ENCODE measurements around the gene ATP23. TPM values are rescaled to one million over a fixed set of nuclear protein-coding genes. Genes with fewer than 3 reads are reported as not detected.

Gene ATP23
- polyA plus RNA-seq, 1 experiment: 6.7 TPM

GRCh38 chr12:57944313-57945023, 3.1 kb downstream of the ATP23 start:
- no peak for DNase-seq (ENCODE audit: low read depth)
- Histone ChIP-seq H3K4me3 (ENCODE audit: low read depth, low read length) (no peak overlapping the region), H3K36me3 (ENCODE audit: control insufficient read depth, insufficient read depth, low read length) (no peaks in the 10 kb centered on the region), H3K27me3 (ENCODE audit: control insufficient read depth, insufficient read depth, low read length) (no peaks in the 10 kb centered on the region)
- ChIA-PET POLR2A (no interaction called here), CTCF (interaction anchor here (0.6 kb wide), 2 partner anchors 242 to 1388 kb away, joined by 3 read pairs; no protein-coding TSS in a partner anchor)
- TF ChIP-seq, protein P1, sequence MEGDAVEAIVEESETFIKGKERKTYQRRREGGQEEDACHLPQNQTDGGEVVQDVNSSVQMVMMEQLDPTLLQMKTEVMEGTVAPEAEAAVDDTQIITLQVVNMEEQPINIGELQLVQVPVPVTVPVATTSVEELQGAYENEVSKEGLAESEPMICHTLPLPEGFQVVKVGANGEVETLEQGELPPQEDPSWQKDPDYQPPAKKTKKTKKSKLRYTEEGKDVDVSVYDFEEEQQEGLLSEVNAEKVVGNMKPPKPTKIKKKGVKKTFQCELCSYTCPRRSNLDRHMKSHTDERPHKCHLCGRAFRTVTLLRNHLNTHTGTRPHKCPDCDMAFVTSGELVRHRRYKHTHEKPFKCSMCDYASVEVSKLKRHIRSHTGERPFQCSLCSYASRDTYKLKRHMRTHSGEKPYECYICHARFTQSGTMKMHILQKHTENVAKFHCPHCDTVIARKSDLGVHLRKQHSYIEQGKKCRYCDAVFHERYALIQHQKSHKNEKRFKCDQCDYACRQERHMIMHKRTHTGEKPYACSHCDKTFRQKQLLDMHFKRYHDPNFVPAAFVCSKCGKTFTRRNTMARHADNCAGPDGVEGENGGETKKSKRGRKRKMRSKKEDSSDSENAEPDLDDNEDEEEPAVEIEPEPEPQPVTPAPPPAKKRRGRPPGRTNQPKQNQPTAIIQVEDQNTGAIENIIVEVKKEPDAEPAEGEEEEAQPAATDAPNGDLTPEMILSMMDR (IDR thresholded peaks at IDR 0.05; ENCODE audit: insufficient read depth, low read depth, low read length): no peak

GRCh38 chr12:57952766-57953165, 11.4 kb downstream of the ATP23 start:
- DNase-seq (ENCODE audit: low read depth): no peak
- TF ChIP-seq, protein P1 (IDR thresholded peaks at IDR 0.05; ENCODE audit: insufficient read depth, low read depth, low read length): no peak
- ChIA-PET POLR2A (no interaction called here), CTCF (no interaction called here)
- no peaks in the 10 kb centered on the region for H3K27me3 ChIP-seq (ENCODE audit: control insufficient read depth, insufficient read depth, low read length)
- no peak overlapping the region for H3K4me3 ChIP-seq (ENCODE audit: low read depth, low read length)
- H3K36me3 ChIP-seq (ENCODE audit: control insufficient read depth, insufficient read depth, low read length): peaks cover 5% of the 10 kb centered on the region; the same call in 1 of the 2 replicates

DNA sequence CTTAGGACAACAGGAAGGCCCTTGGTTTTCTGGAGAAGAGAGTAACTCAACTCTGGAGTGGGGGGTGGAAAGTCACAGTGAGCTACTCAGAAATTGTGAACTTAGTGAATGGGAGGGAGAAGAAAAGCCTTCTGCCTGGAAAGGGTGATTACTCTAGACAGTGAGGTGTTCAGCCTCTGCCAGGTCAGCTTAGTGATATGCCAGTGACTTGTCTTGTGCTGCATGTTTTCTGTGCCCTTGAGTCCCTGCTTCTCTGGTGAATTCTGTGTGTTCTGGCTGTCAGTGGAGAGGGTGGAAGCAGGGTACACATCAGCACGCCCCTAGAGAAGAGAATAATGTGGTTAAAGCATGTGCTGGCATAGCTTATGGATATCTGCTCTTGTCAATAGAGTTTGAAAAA, 13.4 kb downstream of the ATP23 start:
- peaks cover 10% of the 10 kb centered on the region; the same call in 1 of the 2 replicates for H3K36me3 ChIP-seq (ENCODE audit: control insufficient read depth, insufficient read depth, low read length)
- no peaks in the 10 kb centered on the region for H3K27me3 ChIP-seq (ENCODE audit: control insufficient read depth, insufficient read depth, low read length)
- ChIA-PET POLR2A (no interaction called here), CTCF (interaction anchor here (0.8 kb wide), 1 partner anchor 14 kb away, joined by 3 read pairs; no protein-coding TSS in a partner anchor)
- no peak for DNase-seq (ENCODE audit: low read depth)
- H3K4me3 ChIP-seq (ENCODE audit: low read depth, low read length): no peak overlapping the region
- TF ChIP-seq, protein P1 (IDR thresholded peaks at IDR 0.05; ENCODE audit: insufficient read depth, low read depth, low read length): no peak

- ChIA-PET CTCF (no interaction called here), POLR2A (no interaction called here)
- DNase-seq (ENCODE audit: low read depth): no peak
Observed at GRCh38 chr12:57958061-57958657, 16.8 kb downstream of the ATP23 start.

GRCh38 chr12:57964421-57964820, 23.1 kb downstream of the ATP23 start:
- CTCF ChIA-PET: interaction anchor here (0.6 to 1.0 kb wide), 2 partner anchors 10 to 18 kb away, joined by 3 read pairs; no protein-coding TSS in a partner anchor
- Histone ChIP-seq H3K4me3 (ENCODE audit: low read depth, low read length) (no peak overlapping the region), H3K36me3 (ENCODE audit: control insufficient read depth, insufficient read depth, low read length) (no peaks in the 10 kb centered on the region), H3K27me3 (ENCODE audit: control insufficient read depth, insufficient read depth, low read length) (no peaks in the 10 kb centered on the region)
- DNase-seq (ENCODE audit: low read depth): no peak
- POLR2A ChIA-PET: no interaction called here
- TF ChIP-seq, protein P1 (IDR thresholded peaks at IDR 0.05; ENCODE audit: insufficient read depth, low read depth, low read length): no peak

More at GRCh38 chr12:57958061-57958657, 16.8 kb downstream of the ATP23 start:
- peaks cover 10% of the 10 kb centered on the region; the same call in 1 of the 2 replicates for H3K36me3 ChIP-seq (ENCODE audit: control insufficient read depth, insufficient read depth, low read length)
- TF ChIP-seq, protein P1 (IDR thresholded peaks at IDR 0.05; ENCODE audit: insufficient read depth, low read depth, low read length): no peak
- no peak overlapping the region for H3K4me3 ChIP-seq (ENCODE audit: low read depth, low read length)
- H3K27me3 ChIP-seq (ENCODE audit: control insufficient read depth, insufficient read depth, low read length): no peaks in the 10 kb centered on the region
